ENCODE measurements around the gene LARP7. TPM values are rescaled to one million over a fixed set of nuclear protein-coding genes. Genes with fewer than 3 reads are reported as not detected.

LARP7 gene
- total and polyA plus RNA-seq, 4 donors: 38.6 to 73.0 (median 44.9) TPM

DNA sequence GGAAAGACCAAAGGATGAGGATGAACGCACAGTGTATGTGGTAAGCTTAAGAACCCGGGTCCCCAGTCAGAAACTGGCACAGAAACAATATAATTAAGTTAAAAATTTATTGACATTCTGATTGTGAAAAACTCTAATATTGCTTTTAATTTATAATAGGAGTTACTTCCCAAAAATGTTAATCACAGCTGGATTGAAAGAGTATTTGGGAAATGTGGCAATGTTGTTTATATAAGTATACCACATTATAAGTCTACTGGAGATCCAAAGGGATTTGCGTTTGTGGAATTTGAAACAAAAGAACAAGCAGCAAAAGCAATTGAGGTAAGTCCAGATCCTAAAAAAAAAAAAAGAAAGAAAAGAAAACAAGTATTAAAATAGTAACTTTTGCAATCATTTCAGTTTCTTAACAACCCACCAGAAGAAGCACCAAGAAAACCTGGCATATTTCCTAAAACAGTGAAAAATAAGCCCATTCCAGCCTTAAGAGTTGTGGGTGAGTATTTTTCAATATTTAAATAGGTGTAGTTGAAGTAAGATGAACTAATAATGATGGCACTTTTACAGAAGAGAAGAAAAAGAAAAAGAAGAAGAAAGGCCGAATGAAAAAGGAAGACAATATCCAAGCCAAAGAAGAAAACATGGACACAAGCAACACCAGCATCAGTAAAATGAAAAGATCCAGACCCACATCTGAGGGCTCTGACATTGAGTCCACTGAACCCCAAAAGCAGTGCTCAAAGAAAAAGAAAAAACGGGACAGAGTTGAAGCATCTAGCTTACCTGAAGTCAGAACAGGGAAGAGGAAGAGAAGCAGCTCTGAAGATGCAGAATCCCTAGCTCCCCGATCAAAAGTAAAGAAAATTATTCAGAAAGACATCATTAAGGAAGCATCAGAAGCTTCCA is 9.9 kb downstream of the LARP7 start:
- Histone ChIP-seq H3K4me1 (ENCODE audit: control insufficient read depth in 1 of 2, insufficient read depth in 2 of 2, low read length in 2 of 2) (no peaks in the 10 kb centered on the region), H3K27ac (ENCODE audit: low read depth in 1 of 2, low read length in 2 of 2) (no peak overlapping the region), H3K9me3 (ENCODE audit: control insufficient read depth, low read length) (no peaks in the 10 kb centered on the region), H3K4me3 (ENCODE audit: low read length in 2 of 2) (no peak overlapping the region), H3K36me3 (ENCODE audit: control insufficient read depth in 1 of 2, insufficient read depth in 2 of 2, low read length in 1 of 2) (peaks cover 5 to 9% of the 10 kb centered on the region in 2 donors), H3K27me3 (ENCODE audit: control insufficient read depth in 1 of 2, insufficient read depth in 2 of 2, low read length in 1 of 2) (peaks cover 0 to 2% of the 10 kb centered on the region in 2 donors)
- WGBS, 2 donors: 53 to 60% methylated on average over 6 of the region's 6 CpGs
- DNase-seq (no peak), ATAC-seq (ENCODE audit: low FRiP score) (no peak)
- intact Hi-C loops (cut with DNase I): no loop called here

DNA sequence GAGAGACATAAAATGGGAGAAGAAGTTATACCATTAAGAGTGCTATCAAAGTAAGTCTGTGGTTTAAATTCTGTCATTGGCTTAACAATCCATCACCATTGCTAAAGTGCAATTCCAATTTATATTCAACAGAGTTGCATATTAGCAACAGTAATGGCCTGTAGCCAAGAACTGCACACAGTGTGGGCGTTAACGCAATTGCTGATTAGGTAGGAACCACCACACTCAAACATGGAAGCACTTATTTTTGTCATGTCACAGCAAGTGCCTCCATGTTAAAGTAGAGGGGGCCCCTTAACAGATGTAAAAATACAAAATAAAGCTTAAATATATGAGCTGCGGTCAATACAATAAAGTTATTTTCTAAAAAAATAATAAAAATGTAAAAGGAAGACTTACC is 10.8 kb downstream of the LARP7 start:
- H3K4me1 ChIP-seq (ENCODE audit: control insufficient read depth in 1 of 2, insufficient read depth in 2 of 2, low read length in 2 of 2): no peaks in the 10 kb centered on the region
- H3K9me3 ChIP-seq (ENCODE audit: control insufficient read depth, low read length): no peaks in the 10 kb centered on the region
- H3K4me3 ChIP-seq (ENCODE audit: low read length in 2 of 2): no peak overlapping the region
- peaks cover 5 to 9% of the 10 kb centered on the region in 2 donors for H3K36me3 ChIP-seq (ENCODE audit: control insufficient read depth in 1 of 2, insufficient read depth in 2 of 2, low read length in 1 of 2)
- no peak for ATAC-seq (ENCODE audit: low FRiP score)
- no peak overlapping the region for H3K27ac ChIP-seq (ENCODE audit: low read depth in 1 of 2, low read length in 2 of 2)
- WGBS, 2 donors: 39 to 41% methylated on average over 3 of the region's 3 CpGs
- intact Hi-C loops (cut with DNase I): no loop called here
- H3K27me3 ChIP-seq (ENCODE audit: control insufficient read depth in 1 of 2, insufficient read depth in 2 of 2, low read length in 1 of 2): peaks cover 0 to 2% of the 10 kb centered on the region in 2 donors
- DNase-seq: no peak

DNA sequence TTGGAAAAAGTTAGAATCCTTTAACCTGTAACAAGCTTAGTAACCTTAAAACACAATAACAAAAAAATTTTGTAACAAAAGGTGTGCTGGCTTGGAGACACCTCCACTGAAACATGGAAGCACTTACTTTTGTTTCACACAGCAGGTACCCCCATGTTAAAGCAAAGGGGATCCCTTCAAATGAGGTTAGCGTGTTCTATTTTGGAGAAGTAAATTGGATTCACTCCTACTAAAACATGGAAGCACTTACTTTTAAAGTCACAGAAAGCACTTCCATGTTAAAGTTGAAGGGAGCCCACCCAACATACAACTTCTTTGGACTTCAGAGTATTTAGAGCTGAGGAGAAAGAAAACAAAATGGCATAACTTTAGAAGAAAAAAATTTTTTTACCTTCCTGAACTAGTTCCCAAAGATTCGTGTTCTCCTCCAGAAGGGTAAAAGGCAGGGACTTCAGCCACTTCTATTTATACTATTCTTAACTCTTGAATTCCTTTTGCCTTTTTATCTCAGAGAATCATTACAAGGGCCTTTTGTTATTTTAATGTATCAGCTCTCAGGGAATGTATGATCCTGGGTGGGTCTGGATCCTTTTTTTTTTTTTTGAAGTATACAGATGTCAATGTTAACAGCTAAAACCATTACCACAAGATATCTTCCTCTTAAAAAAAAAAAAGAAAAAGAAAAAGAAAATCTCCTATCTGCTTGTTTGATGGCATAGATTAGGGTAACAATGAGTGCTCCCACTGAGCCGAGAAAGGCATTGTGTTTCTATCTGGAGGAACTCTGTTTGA is 11.5 kb downstream of the LARP7 start:
- Histone ChIP-seq H3K4me3 (ENCODE audit: low read length in 2 of 2) (no peak overlapping the region), H3K36me3 (ENCODE audit: control insufficient read depth in 1 of 2, insufficient read depth in 2 of 2, low read length in 1 of 2) (peaks cover 5 to 9% of the 10 kb centered on the region in 2 donors), H3K27me3 (ENCODE audit: control insufficient read depth in 1 of 2, insufficient read depth in 2 of 2, low read length in 1 of 2) (peaks cover 0 to 2% of the 10 kb centered on the region in 2 donors), H3K4me1 (ENCODE audit: control insufficient read depth in 1 of 2, insufficient read depth in 2 of 2, low read length in 2 of 2) (no peaks in the 10 kb centered on the region), H3K27ac (ENCODE audit: low read depth in 1 of 2, low read length in 2 of 2) (no peak overlapping the region), H3K9me3 (ENCODE audit: control insufficient read depth, low read length) (no peaks in the 10 kb centered on the region)
- DNase-seq: no peak
- intact Hi-C loops (cut with DNase I): no loop called here
- ATAC-seq (ENCODE audit: low FRiP score): no peak
- WGBS, 2 donors: 20 to 30% methylated on average over 3 of the region's 3 CpGs

DNA sequence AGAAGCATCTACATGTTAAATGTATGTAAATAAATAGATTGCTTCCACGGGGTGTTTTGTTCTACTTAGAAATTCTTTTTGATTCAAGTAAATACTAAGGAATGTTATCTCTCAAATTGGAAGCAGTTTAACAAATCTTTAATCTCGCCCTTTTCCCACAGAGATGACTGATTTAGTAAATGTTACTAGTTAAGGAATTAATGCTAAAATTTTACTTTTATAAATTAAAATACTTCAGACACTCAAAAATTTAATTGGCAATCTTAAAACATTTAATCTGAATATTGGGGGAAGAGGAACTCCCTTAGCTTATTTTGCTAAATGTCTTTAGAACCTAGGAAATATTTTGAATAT is 12.1 kb downstream of the LARP7 start:
- WGBS, 2 donors: 31 to 33% methylated on average over 2 of the region's 2 CpGs
- peaks cover 0 to 2% of the 10 kb centered on the region in 2 donors for H3K27me3 ChIP-seq (ENCODE audit: control insufficient read depth in 1 of 2, insufficient read depth in 2 of 2, low read length in 1 of 2)
- no peak for ATAC-seq (ENCODE audit: low FRiP score)

DNA sequence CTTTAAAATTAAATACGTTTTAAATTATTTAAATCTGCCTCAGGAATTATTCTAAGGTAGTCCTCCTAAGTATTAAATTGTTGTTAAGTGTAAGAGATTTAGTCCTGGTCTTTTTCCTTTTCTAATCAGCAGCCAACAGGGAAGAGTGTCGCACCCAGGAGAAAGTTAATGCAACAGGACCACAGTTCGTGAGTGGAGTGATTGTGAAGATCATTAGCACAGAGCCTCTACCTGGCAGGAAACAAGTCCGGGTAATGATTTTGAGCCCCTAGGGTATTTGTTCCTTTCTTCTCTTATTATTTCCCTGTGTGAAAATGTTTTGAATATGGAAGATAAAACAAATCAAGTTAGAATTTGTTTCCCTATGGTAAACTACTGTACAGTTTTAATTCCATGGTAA is 13.4 kb downstream of the LARP7 start:
- ATAC-seq (ENCODE audit: low FRiP score): no peak
- H3K27me3 ChIP-seq (ENCODE audit: control insufficient read depth in 1 of 2, insufficient read depth in 2 of 2, low read length in 1 of 2): peaks cover 0 to 2% of the 10 kb centered on the region in 2 donors
- DNase-seq: no peak
- peaks cover 5 to 9% of the 10 kb centered on the region in 2 donors for H3K36me3 ChIP-seq (ENCODE audit: control insufficient read depth in 1 of 2, insufficient read depth in 2 of 2, low read length in 1 of 2)
- intact Hi-C loops (cut with DNase I): no loop called here
- 51 to 56% methylated on average over 4 of the region's 4 CpGs for WGBS, 2 donors
- no peaks in the 10 kb centered on the region for H3K9me3 ChIP-seq (ENCODE audit: control insufficient read depth, low read length)
- no peak overlapping the region for H3K27ac ChIP-seq (ENCODE audit: low read depth in 1 of 2, low read length in 2 of 2)
- H3K4me1 ChIP-seq (ENCODE audit: control insufficient read depth in 1 of 2, insufficient read depth in 2 of 2, low read length in 2 of 2): no peaks in the 10 kb centered on the region
- no peak overlapping the region for H3K4me3 ChIP-seq (ENCODE audit: low read length in 2 of 2)

More for the DNA sequence above, 12.1 kb downstream of the LARP7 start:
- Histone ChIP-seq H3K36me3 (ENCODE audit: control insufficient read depth in 1 of 2, insufficient read depth in 2 of 2, low read length in 1 of 2) (peaks cover 5 to 9% of the 10 kb centered on the region in 2 donors), H3K27ac (ENCODE audit: low read depth in 1 of 2, low read length in 2 of 2) (no peak overlapping the region), H3K4me1 (ENCODE audit: control insufficient read depth in 1 of 2, insufficient read depth in 2 of 2, low read length in 2 of 2) (no peaks in the 10 kb centered on the region), H3K4me3 (ENCODE audit: low read length in 2 of 2) (no peak overlapping the region), H3K9me3 (ENCODE audit: control insufficient read depth, low read length) (no peaks in the 10 kb centered on the region)
- no peak for DNase-seq
- intact Hi-C loops (cut with DNase I): no loop called here

DNA sequence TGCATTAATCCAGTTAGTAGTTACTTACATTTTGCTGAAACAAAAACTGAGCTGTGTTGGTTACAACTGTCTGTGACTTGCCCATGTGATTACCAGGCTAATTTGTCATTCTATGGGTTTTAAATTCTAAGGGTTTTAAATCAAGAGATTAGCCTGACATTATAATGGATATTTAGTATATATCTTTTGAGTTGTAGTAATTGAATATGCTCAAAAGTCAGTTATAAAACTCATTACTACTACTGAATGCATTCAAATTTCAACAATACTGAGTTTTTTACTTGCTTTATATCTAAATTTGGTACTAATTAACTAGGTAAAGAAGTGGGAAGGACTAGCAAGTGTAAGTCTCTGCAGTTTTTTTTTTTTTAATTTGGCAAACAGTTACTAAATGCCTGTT is 14.7 kb downstream of the LARP7 start:
- no peak for ATAC-seq (ENCODE audit: low FRiP score)
- Histone ChIP-seq H3K9me3 (ENCODE audit: control insufficient read depth, low read length) (no peaks in the 10 kb centered on the region), H3K27ac (ENCODE audit: low read depth in 1 of 2, low read length in 2 of 2) (no peak overlapping the region), H3K4me3 (ENCODE audit: low read length in 2 of 2) (no peak overlapping the region), H3K27me3 (ENCODE audit: control insufficient read depth in 1 of 2, insufficient read depth in 2 of 2, low read length in 1 of 2) (no peaks in the 10 kb centered on the region), H3K36me3 (ENCODE audit: control insufficient read depth in 1 of 2, insufficient read depth in 2 of 2, low read length in 1 of 2) (peaks cover 4 to 9% of the 10 kb centered on the region in 2 donors), H3K4me1 (ENCODE audit: control insufficient read depth in 1 of 2, insufficient read depth in 2 of 2, low read length in 2 of 2) (no peaks in the 10 kb centered on the region)
- intact Hi-C loops (cut with DNase I): no loop called here
- DNase-seq: no peak

DNA sequence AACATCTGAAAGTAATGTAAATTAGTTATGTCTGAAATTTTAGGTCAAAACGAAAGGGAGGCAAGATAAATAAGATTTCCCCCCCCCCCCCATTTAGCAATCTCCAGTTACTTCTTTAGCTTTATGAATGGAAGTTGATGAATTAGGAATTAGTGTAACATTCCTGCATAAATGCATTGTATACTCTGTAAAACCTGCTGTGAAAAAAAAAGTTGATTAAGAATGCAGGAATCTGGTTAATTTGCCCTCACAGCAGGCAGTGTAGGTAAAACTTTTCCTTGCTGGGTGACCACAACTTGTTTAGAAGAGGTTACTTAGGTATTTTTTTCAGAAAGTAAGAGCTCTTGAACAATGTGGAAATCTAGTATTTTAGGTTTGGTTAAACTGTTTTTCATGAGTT is 15.3 kb downstream of the LARP7 start:
- H3K9me3 ChIP-seq (ENCODE audit: control insufficient read depth, low read length): no peaks in the 10 kb centered on the region
- no peak overlapping the region for H3K4me3 ChIP-seq (ENCODE audit: low read length in 2 of 2)
- no peak for DNase-seq
- intact Hi-C loops (cut with DNase I): no loop called here
- H3K27ac ChIP-seq (ENCODE audit: low read depth in 1 of 2, low read length in 2 of 2): no peak overlapping the region
- H3K36me3 ChIP-seq (ENCODE audit: control insufficient read depth in 1 of 2, insufficient read depth in 2 of 2, low read length in 1 of 2): peaks cover 2 to 9% of the 10 kb centered on the region in 2 donors
- H3K27me3 ChIP-seq (ENCODE audit: control insufficient read depth in 1 of 2, insufficient read depth in 2 of 2, low read length in 1 of 2): no peaks in the 10 kb centered on the region
- H3K4me1 ChIP-seq (ENCODE audit: control insufficient read depth in 1 of 2, insufficient read depth in 2 of 2, low read length in 2 of 2): no peaks in the 10 kb centered on the region
- 26 to 31% methylated on average over 1 of the region's 1 CpG for WGBS, 2 donors
- no peak for ATAC-seq (ENCODE audit: low FRiP score)

DNA sequence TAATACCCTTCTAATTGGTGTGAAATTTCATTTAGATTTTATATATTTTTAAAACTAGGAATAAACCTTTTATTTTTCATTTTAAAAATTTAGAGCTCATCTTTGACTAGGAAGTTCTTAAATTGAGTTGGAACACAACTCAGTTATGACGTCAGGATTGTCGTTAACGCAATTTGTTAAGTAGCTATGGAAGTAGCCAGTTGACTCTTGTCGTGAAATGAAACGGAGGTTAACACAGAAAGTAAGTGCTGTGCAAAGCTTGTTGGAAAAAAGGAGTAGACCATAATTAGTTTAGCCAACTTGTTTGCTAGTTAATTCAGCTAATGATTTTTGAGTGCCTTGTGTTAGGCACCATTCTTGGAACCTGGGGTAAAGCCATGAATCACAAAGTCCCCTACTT is 18.3 kb downstream of the LARP7 start:
- ATAC-seq (ENCODE audit: low FRiP score): no peak
- H3K36me3 ChIP-seq (ENCODE audit: control insufficient read depth in 1 of 2, insufficient read depth in 2 of 2, low read length in 1 of 2): peaks cover 0 to 4% of the 10 kb centered on the region in 2 donors

More for the DNA sequence above, 18.3 kb downstream of the LARP7 start:
- WGBS, 2 donors: 67 to 68% methylated on average over 5 of the region's 5 CpGs
- DNase-seq: no peak
- Histone ChIP-seq H3K4me3 (ENCODE audit: low read length in 2 of 2) (no peak overlapping the region), H3K27ac (ENCODE audit: low read depth in 1 of 2, low read length in 2 of 2) (no peak overlapping the region), H3K27me3 (ENCODE audit: control insufficient read depth in 1 of 2, insufficient read depth in 2 of 2, low read length in 1 of 2) (no peaks in the 10 kb centered on the region), H3K4me1 (ENCODE audit: control insufficient read depth in 1 of 2, insufficient read depth in 2 of 2, low read length in 2 of 2) (no peaks in the 10 kb centered on the region), H3K9me3 (ENCODE audit: control insufficient read depth, low read length) (no peaks in the 10 kb centered on the region)
- intact Hi-C loops (cut with DNase I): no loop called here
